HepG2 (cell line): Measurements from ENCODE around the gene GAL3ST1. TPM values are rescaled to one million over a fixed set of nuclear protein-coding genes. Genes with fewer than 3 reads are reported as not detected.

Experiments
- CBX1 ChIP-seq: IDR thresholded peaks from one replicate; pipeline ENCODE4 v1.6.1; 2016; ENCODE audit warnings: antibody characterized with exemption, low read depth
- FIP1L1 ChIP-seq: fragments of 200-400 bp; formaldehyde crosslinking; IDR thresholded peaks from 2 replicates; pipeline ENCODE4 v1.6.1; 2018; ENCODE audit warnings: low read depth, mild to moderate bottlenecking, low read length, moderate library complexity, borderline replicate concordance; ENCODE audit not compliant: insufficient read depth
- HDAC1 ChIP-seq: sonication (generic); formaldehyde crosslinking; IDR thresholded peaks from 2 replicates; pipeline ENCODE4 v1.5.1; 2020; ENCODE audit warnings: mild to moderate bottlenecking, missing genetic modification reagents
- KAT8 ChIP-seq: IDR thresholded peaks from 2 replicates; pipeline ENCODE4 v1.6.1; 2016; ENCODE audit warnings: missing genetic modification reagents, missing compliant biosample characterization
- RAD21 ChIP-seq: fragments of 450-650 bp; formaldehyde crosslinking; IDR thresholded peaks from 2 replicates; pipeline ENCODE4 v1.5.0; 2020; ENCODE audit warnings: mild to moderate bottlenecking
- SSRP1 ChIP-seq: IDR thresholded peaks from 2 replicates; pipeline ENCODE4 v1.6.1; 2016; ENCODE audit warnings: control low read depth
- TRIM24 ChIP-seq: sonication (generic); formaldehyde crosslinking; IDR thresholded peaks from 2 replicates; pipeline ENCODE4 v1.8.0; 2022; ENCODE audit warnings: mild to moderate bottlenecking, missing genetic modification reagents
- ZFY ChIP-seq: sonication (generic); formaldehyde crosslinking; IDR thresholded peaks from 2 replicates; pipeline ENCODE4 v1.4.0; 2020; ENCODE audit warnings: missing genetic modification reagents
- ZNF253 ChIP-seq: sonication (generic); formaldehyde crosslinking; IDR thresholded peaks from 2 replicates; pipeline ENCODE4 v1.8.0; 2022; ENCODE audit warnings: mild to moderate bottlenecking, missing genetic modification reagents, borderline replicate concordance
- ZNF350 ChIP-seq: sonication (generic); formaldehyde crosslinking; IDR thresholded peaks from 2 replicates; pipeline ENCODE4 v1.4.0; 2020; ENCODE audit warnings: mild to moderate bottlenecking, low read depth, missing genetic modification reagents, borderline replicate concordance
- ZNF446 ChIP-seq: sonication (generic); formaldehyde crosslinking; IDR thresholded peaks from 2 replicates; pipeline ENCODE4 v1.5.0; 2020; ENCODE audit warnings: mild to moderate bottlenecking, missing genetic modification reagents
- ZNF563 ChIP-seq: sonication (generic); formaldehyde crosslinking; IDR thresholded peaks from 2 replicates; pipeline ENCODE4 v1.8.0; 2022; ENCODE audit warnings: mild to moderate bottlenecking, moderate library complexity, missing genetic modification reagents
- ZNF652 ChIP-seq: IDR thresholded peaks from 2 replicates; pipeline ENCODE4 v1.6.1; 2016; ENCODE audit warnings: low read depth, borderline replicate concordance
- polyA plus RNA-seq, 8 experiments: library from polyadenylated mRNA; depleted of rRNA in 3 of 8; stranded (reverse) in 7 of 8; unstranded in 1 of 8; fragments of >200 nt; fragmentation: Illumina TruSeq in 4 of 8; extraction: Trizol in 4 of 8; gene quantifications; 2 replicates each; pipeline versions ENCODE4 v1.2.1 to v1.2.3, GENCODE V29; 2011 to 2016; ENCODE audit warnings: low read depth in 4 of 8, missing spikeins in 1 of 8, mixed read lengths in 1 of 8; ENCODE audit not compliant: insufficient read depth in 1 of 8
- total RNA-seq, 5 experiments: library from RNA; depleted of rRNA; stranded (reverse); fragments of >200 nt; fragmentation: Illumina TruSeq; extraction: Trizol; gene quantifications; 2 replicates each; pipeline ENCODE4 v1.2.3, GENCODE V29; 2016; ENCODE audit warnings: low read depth in 1 of 5
- TF ChIP-seq, protein P1 (sequence below): sonication (generic); formaldehyde crosslinking; IDR thresholded peaks from 2 replicates; pipeline ENCODE4 v1.5.1; 2020; ENCODE audit warnings: missing genetic modification reagents, mild to moderate bottlenecking, borderline replicate concordance
- TF ChIP-seq, protein P2 (sequence below): sonication (generic); formaldehyde crosslinking; IDR thresholded peaks from 2 replicates; pipeline ENCODE4 v1.5.1; 2020; ENCODE audit warnings: mild to moderate bottlenecking, missing genetic modification reagents, moderate library complexity
- TF ChIP-seq, protein P3 (sequence below): sonication (generic); formaldehyde crosslinking; conservative IDR thresholded peaks from 2 replicates; pipeline ENCODE4 v1.4.0; 2020; ENCODE audit warnings: missing genetic modification reagents
- TF ChIP-seq, protein P4 (sequence below): IDR thresholded peaks from 2 replicates; pipeline ENCODE4 v1.6.1; 2018; ENCODE audit warnings: missing genetic modification reagents
- TF ChIP-seq, protein P5 (sequence below): sonication (generic); formaldehyde crosslinking; IDR thresholded peaks from 2 replicates; pipeline ENCODE4 v1.5.0; 2020; ENCODE audit warnings: missing genetic modification reagents
- TF ChIP-seq, protein P6 (sequence below): sonication (generic); formaldehyde crosslinking; IDR thresholded peaks from 2 replicates; pipeline ENCODE4 v1.5.0; 2020; ENCODE audit warnings: mild to moderate bottlenecking, missing genetic modification reagents

GAL3ST1 gene
- total and polyA plus RNA-seq, 2 of the 13 experiments (the other 11 are each of a cell fraction or from before 2014, with no cell fraction given): 4.4 to 14.7 TPM

DNA sequence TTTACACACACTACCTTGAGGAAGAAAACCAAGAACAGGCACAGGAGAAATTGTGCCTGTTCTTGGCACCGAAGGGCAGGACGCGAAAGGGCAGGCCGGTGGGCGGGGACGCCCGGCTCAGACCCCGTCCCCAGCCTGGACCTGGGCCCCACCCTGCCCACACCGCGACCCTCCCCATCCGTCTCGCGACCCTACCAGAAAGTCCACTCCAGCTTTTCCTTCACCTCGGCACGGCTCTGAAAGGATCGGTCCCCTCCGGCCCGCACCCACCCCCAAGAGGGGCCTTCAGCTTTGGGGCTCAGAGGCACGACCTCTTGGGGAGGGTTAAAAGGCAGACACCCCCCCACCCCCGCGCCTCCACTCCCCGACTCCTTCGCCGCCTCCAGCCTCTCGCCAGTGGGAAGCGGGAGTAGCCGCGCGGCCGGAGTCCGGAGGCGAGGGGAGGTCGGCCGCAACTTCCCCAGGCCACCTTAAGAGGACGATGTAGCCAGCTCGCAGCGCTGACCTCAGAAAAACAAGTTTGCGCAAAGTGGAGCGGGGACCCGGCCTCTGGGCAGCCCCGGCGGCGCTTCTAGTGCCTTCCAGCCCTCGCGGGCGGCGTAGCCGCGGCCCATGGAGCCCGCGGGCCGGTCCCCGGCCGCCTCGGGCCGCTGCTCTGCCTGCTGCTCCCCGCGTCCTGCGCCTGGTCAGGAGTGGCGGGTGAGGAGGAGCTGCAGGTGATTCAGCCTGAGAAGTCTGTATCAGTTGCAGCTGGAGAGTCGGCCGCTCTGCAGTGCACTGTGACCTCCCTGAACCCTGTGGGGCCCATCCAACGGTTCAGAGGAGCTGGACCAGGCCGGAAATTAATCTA lies 32.3 kb downstream of the GAL3ST1 start (continued):
- TF ChIP-seq, protein P1, sequence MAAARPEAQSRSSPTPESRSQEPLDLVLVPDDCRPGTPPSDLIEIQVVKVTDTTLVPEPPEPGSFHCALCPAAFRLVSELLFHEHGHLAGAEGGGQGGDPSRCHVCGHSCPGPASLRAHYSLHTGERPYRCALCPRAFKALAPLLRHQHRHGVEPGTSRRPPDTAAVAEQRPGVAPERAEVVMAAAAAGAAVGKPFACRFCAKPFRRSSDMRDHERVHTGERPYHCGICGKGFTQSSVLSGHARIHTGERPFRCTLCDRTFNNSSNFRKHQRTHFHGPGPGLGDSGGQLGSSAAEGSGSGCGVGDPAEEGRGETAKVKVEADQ (CRISPR knock-in tag): no peak
- no peak for TF ChIP-seq FIP1L1
- no peak for TF ChIP-seq KAT8 (CRISPR knock-in tag)
- no peak for TF ChIP-seq ZNF446
- peak; percentile 32 for TF ChIP-seq ZFY (CRISPR knock-in tag)
- no peak for TF ChIP-seq ZNF652 (CRISPR knock-in tag)
- TF ChIP-seq TRIM24 (CRISPR knock-in tag): no peak
- TF ChIP-seq CBX1: no peak
- peak; percentile 56; the same call in 1 of the 2 replicates for TF ChIP-seq ZNF563 (CRISPR knock-in tag)
- TF ChIP-seq, protein P2, sequence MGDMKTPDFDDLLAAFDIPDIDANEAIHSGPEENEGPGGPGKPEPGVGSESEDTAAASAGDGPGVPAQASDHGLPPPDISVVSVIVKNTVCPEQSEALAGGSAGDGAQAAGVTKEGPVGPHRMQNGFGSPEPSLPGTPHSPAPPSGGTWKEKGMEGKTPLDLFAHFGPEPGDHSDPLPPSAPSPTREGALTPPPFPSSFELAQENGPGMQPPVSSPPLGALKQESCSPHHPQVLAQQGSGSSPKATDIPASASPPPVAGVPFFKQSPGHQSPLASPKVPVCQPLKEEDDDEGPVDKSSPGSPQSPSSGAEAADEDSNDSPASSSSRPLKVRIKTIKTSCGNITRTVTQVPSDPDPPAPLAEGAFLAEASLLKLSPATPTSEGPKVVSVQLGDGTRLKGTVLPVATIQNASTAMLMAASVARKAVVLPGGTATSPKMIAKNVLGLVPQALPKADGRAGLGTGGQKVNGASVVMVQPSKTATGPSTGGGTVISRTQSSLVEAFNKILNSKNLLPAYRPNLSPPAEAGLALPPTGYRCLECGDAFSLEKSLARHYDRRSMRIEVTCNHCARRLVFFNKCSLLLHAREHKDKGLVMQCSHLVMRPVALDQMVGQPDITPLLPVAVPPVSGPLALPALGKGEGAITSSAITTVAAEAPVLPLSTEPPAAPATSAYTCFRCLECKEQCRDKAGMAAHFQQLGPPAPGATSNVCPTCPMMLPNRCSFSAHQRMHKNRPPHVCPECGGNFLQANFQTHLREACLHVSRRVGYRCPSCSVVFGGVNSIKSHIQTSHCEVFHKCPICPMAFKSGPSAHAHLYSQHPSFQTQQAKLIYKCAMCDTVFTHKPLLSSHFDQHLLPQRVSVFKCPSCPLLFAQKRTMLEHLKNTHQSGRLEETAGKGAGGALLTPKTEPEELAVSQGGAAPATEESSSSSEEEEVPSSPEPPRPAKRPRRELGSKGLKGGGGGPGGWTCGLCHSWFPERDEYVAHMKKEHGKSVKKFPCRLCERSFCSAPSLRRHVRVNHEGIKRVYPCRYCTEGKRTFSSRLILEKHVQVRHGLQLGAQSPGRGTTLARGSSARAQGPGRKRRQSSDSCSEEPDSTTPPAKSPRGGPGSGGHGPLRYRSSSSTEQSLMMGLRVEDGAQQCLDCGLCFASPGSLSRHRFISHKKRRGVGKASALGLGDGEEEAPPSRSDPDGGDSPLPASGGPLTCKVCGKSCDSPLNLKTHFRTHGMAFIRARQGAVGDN (CRISPR knock-in tag): peak; percentile 84
- TF ChIP-seq ZNF350 (CRISPR knock-in tag): no peak
- TF ChIP-seq, protein P3, sequence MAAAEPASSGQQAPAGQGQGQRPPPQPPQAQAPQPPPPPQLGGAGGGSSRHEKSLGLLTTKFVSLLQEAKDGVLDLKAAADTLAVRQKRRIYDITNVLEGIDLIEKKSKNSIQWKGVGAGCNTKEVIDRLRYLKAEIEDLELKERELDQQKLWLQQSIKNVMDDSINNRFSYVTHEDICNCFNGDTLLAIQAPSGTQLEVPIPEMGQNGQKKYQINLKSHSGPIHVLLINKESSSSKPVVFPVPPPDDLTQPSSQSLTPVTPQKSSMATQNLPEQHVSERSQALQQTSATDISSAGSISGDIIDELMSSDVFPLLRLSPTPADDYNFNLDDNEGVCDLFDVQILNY: no peak
- TF ChIP-seq, protein P4, sequence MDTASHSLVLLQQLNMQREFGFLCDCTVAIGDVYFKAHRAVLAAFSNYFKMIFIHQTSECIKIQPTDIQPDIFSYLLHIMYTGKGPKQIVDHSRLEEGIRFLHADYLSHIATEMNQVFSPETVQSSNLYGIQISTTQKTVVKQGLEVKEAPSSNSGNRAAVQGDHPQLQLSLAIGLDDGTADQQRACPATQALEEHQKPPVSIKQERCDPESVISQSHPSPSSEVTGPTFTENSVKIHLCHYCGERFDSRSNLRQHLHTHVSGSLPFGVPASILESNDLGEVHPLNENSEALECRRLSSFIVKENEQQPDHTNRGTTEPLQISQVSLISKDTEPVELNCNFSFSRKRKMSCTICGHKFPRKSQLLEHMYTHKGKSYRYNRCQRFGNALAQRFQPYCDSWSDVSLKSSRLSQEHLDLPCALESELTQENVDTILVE (CRISPR knock-in tag): no peak
- TF ChIP-seq ZNF253 (CRISPR knock-in tag): no peak
- TF ChIP-seq, protein P5, sequence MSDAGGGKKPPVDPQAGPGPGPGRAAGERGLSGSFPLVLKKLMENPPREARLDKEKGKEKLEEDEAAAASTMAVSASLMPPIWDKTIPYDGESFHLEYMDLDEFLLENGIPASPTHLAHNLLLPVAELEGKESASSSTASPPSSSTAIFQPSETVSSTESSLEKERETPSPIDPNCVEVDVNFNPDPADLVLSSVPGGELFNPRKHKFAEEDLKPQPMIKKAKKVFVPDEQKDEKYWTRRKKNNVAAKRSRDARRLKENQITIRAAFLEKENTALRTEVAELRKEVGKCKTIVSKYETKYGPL (CRISPR knock-in tag): no peak
- no peak for TF ChIP-seq SSRP1
- no peak for TF ChIP-seq RAD21 (CRISPR knock-in tag)
- TF ChIP-seq HDAC1 (CRISPR knock-in tag): peak; percentile 34; the same call in 1 of the 2 replicates
- TF ChIP-seq, protein P6, sequence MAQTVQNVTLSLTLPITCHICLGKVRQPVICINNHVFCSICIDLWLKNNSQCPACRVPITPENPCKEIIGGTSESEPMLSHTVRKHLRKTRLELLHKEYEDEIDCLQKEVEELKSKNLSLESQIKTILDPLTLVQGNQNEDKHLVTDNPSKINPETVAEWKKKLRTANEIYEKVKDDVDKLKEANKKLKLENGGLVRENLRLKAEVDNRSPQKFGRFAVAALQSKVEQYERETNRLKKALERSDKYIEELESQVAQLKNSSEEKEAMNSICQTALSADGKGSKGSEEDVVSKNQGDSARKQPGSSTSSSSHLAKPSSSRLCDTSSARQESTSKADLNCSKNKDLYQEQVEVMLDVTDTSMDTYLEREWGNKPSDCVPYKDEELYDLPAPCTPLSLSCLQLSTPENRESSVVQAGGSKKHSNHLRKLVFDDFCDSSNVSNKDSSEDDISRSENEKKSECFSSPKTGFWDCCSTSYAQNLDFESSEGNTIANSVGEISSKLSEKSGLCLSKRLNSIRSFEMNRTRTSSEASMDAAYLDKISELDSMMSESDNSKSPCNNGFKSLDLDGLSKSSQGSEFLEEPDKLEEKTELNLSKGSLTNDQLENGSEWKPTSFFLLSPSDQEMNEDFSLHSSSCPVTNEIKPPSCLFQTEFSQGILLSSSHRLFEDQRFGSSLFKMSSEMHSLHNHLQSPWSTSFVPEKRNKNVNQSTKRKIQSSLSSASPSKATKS: no peak
